Testis (tissue), 2 donors: Measurements from ENCODE around the gene TRIOBP.

ENCODE experiments used
- CTCF ChIP-seq, 3 experiments: fragments of 450-650 bp in 2 of 3; fragments of 200-600 bp in 1 of 3; sonication (generic) in 1 of 3; IDR thresholded peaks; one replicate each; pipeline ENCODE4 v1.5.1; 2016 to 2019; ENCODE audit warnings: antibody characterized with exemption in 3 of 3, mild to moderate bottlenecking in 2 of 3, moderate library complexity in 1 of 3
- POLR2A ChIP-seq: fragments of 450-650 bp; IDR thresholded peaks from one replicate; pipeline ENCODE4 v1.6.1; 2017; ENCODE audit warnings: antibody characterized with exemption, mild to moderate bottlenecking, moderate library complexity

- TF ChIP-seq POLR2A (no peak), CTCF (IDR thresholded peaks at IDR 0.05) (no peak)
Observed at GRCh38 chr22:37804352-37804880, 107.6 kb downstream of the TRIOBP start.
